Upper lobe of left lung (tissue), 6 donors: ENCODE measurements around the gene PSEN1. TPM values are rescaled to one million over a fixed set of nuclear protein-coding genes. Genes with fewer than 3 reads are reported as not detected.

ENCODE experiments used
- ATAC-seq, 2 donors: fragments of 200-7000 bp; cut with Tn5 transposase; one replicate each; pipeline ENCODE4 v1.9.1; 2022; ENCODE audit warnings: mild to moderate bottlenecking in 2 of 2, moderate library complexity in 2 of 2; ENCODE audit not compliant: low FRiP score in 2 of 2
- DNase-seq, 2 donors: peaks; one replicate each; pipeline ENCODE4 v3.0.0-alpha.2; 2019 to 2020
- H3K27ac ChIP-seq, 4 donors: fragments of 200-600 bp; sonication (generic); one replicate each; pipeline ENCODE4 v1.5.1; 2016 to 2019
- H3K27me3 ChIP-seq, 4 donors: fragments of 200-600 bp; sonication (generic); one replicate each; pipeline ENCODE4 v1.5.1; 2017 to 2019
- H3K36me3 ChIP-seq, 4 donors: fragments of 200-600 bp; sonication (generic); one replicate each; pipeline ENCODE4 v1.5.1; 2016 to 2019
- H3K4me1 ChIP-seq, 4 donors: fragments of 200-600 bp; sonication (generic); one replicate each; pipeline ENCODE4 v1.5.1; 2018 to 2019
- H3K4me3 ChIP-seq, 4 donors: fragments of 200-600 bp; sonication (generic); one replicate each; pipeline ENCODE4 v1.5.1; 2017 to 2019; ENCODE audit warnings: mild to moderate bottlenecking in 2 of 4, moderate library complexity in 1 of 4
- H3K9me3 ChIP-seq, 4 donors: fragments of 200-600 bp; sonication (generic); one replicate each; pipeline ENCODE4 v1.5.1; 2018 to 2019
- EP300 ChIP-seq, 4 donors: sonication (generic); formaldehyde crosslinking; IDR thresholded peaks; one replicate each; pipeline ENCODE4 v1.5.1; 2017; ENCODE audit warnings: antibody characterized with exemption in 4 of 4, control low read depth in 2 of 4
- POLR2A ChIP-seq, 4 donors: fragments of 450-650 bp; IDR thresholded peaks; one replicate each; pipeline ENCODE4 v1.5.1; 2016 to 2017; ENCODE audit warnings: antibody characterized with exemption in 4 of 4, mild to moderate bottlenecking in 2 of 4
- POLR2AphosphoS5 ChIP-seq, 2 donors: sonication (generic); formaldehyde crosslinking; IDR thresholded peaks; one replicate each; pipeline ENCODE4 v1.5.1; 2017; ENCODE audit warnings: antibody characterized with exemption in 2 of 2
- WGBS, 2 donors: methylation state at CpG; one replicate each; pipeline ENCODE4 v1.1.5; 2017 to 2018; 5-methylcytosine and 5-hydroxymethylcytosine counted together
- total RNA-seq, 6 donors: library from RNA; depleted of rRNA in 4 of 6; stranded (reverse); fragments of >200 nt in 4 of 6; gene quantifications; one replicate each; pipeline versions ENCODE4 v1.1.0 to v1.2.1, GENCODE V29; 2016 to 2021
- TF ChIP-seq, protein P1 (sequence below), 6 experiments: fragments of 450-650 bp in 4 of 6; fragments of 200-600 bp in 2 of 6; sonication (generic) in 2 of 6; IDR thresholded peaks; one replicate each; pipeline ENCODE4 v1.5.1; 2016 to 2019; ENCODE audit warnings: antibody characterized with exemption in 6 of 6
- donor health status: DM: no; HTN: no; CAD: no; lungs with moderate emphysema.
- donor health status: DM: no; HTN: yes; CAD: no; lungs with severe emphysema.

Gene PSEN1
- total RNA-seq, 6 donors from 2014 or later = 31.1 to 68.9 (median 56.8) TPM

- Histone ChIP-seq H3K4me1 (no peaks in the 10 kb centered on the region), H3K36me3 (peaks cover 3 to 66% (median 22%) of the 10 kb centered on the region in 4 donors), H3K27me3 (no peaks in the 10 kb centered on the region), H3K27ac (no peak overlapping the region), H3K9me3 (no peaks in the 10 kb centered on the region), H3K4me3 (no peak overlapping the region)
- no peak for ATAC-seq
- no peak for DNase-seq
- TF ChIP-seq POLR2AphosphoS5 (IDR thresholded peaks at IDR 0.05) (no peak), POLR2A (IDR thresholded peaks at IDR 0.05) (no peak), EP300 (IDR thresholded peaks at IDR 0.05) (no peak)
- TF ChIP-seq, protein P1, sequence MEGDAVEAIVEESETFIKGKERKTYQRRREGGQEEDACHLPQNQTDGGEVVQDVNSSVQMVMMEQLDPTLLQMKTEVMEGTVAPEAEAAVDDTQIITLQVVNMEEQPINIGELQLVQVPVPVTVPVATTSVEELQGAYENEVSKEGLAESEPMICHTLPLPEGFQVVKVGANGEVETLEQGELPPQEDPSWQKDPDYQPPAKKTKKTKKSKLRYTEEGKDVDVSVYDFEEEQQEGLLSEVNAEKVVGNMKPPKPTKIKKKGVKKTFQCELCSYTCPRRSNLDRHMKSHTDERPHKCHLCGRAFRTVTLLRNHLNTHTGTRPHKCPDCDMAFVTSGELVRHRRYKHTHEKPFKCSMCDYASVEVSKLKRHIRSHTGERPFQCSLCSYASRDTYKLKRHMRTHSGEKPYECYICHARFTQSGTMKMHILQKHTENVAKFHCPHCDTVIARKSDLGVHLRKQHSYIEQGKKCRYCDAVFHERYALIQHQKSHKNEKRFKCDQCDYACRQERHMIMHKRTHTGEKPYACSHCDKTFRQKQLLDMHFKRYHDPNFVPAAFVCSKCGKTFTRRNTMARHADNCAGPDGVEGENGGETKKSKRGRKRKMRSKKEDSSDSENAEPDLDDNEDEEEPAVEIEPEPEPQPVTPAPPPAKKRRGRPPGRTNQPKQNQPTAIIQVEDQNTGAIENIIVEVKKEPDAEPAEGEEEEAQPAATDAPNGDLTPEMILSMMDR (IDR thresholded peaks at IDR 0.05) = no peak
- 76 to 77% methylated on average over 6 of the region's 6 CpGs for WGBS, 2 donors
Measured at GRCh38 chr14:73124180-73124894, 12.0 kb upstream of the PSEN1 start.

DNA sequence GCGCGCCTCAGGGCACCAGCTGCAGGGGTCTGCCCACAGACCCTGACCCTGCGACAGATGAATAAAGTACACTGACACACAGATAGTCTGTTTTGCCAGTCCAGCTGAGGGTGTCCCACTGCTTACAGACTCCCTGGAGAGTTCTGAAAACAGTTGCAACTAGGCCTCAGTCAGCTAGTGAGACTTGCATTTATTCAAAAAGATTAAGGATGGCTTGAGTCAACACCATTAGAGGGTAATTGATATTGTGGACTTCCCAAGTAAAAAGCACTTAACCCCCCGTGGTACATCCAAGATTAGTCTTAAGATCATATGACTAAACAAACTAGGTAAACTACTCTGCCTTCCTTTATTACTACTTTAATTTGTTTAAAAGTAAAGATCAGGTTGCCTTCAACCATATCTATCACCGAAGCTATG, 11.1 kb upstream of the PSEN1 start:
- DNase-seq (peak in 1 of 2 donors; percentile 37), ATAC-seq (no peak)
- no peaks in the 10 kb centered on the region for H3K9me3 ChIP-seq
- no peaks in the 10 kb centered on the region for H3K27me3 ChIP-seq
- peaks cover 0 to 57% (median 15%) of the 10 kb centered on the region in 4 donors for H3K36me3 ChIP-seq
- TF ChIP-seq, protein P1 (IDR thresholded peaks at IDR 0.05) = no peak
- no peak for TF ChIP-seq EP300 (IDR thresholded peaks at IDR 0.05)
- TF ChIP-seq POLR2A (IDR thresholded peaks at IDR 0.05) = no peak
- no peak for TF ChIP-seq POLR2AphosphoS5 (IDR thresholded peaks at IDR 0.05)
- H3K27ac ChIP-seq = no peak overlapping the region
- 72 to 76% methylated on average over 5 of the region's 5 CpGs for WGBS, 2 donors
- no peak overlapping the region for H3K4me3 ChIP-seq
- peaks cover 0 to 6% (median 0%) of the 10 kb centered on the region in 4 donors for H3K4me1 ChIP-seq

- TF ChIP-seq POLR2A (IDR thresholded peaks at IDR 0.05) (no peak), EP300 (IDR thresholded peaks at IDR 0.05) (no peak)
- Histone ChIP-seq H3K27ac (no peak overlapping the region), H3K36me3 (peaks cover 0 to 52% (median 11%) of the 10 kb centered on the region in 4 donors), H3K9me3 (no peaks in the 10 kb centered on the region), H3K4me3 (no peak overlapping the region), H3K27me3 (no peaks in the 10 kb centered on the region), H3K4me1 (peaks cover 0 to 6% (median 0%) of the 10 kb centered on the region in 4 donors)
- DNase-seq (no peak), ATAC-seq (no peak)
- 88 to 89% methylated on average over 3 of the region's 3 CpGs for WGBS, 2 donors
Measured at GRCh38 chr14:73125746-73126145, 10.6 kb upstream of the PSEN1 start.

DNA sequence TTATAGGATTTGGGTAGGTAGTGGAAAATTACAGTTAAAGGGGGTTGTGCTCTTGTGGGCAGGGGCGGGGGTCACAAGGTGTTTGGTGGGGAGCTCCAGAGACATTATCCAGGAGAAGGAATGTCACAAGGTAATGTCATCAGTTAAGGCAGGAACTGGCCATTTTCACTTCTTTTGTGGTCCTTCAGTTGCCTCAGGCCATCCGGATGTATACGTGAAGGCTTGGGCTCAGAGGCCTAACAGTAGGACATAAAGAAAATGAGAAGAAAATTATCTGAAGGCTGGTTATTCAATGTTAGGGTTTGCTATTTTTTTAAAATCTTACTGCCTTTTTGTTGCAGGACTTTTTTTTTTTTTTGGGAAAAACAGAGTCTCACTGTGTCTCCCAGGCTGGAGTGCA, 2.5 kb upstream of the PSEN1 start:
- TF ChIP-seq POLR2A (IDR thresholded peaks at IDR 0.05) (no peak), EP300 (IDR thresholded peaks at IDR 0.05) (no peak), POLR2AphosphoS5 (IDR thresholded peaks at IDR 0.05) (no peak)
- TF ChIP-seq, protein P1 (IDR thresholded peaks at IDR 0.05) = no peak
- WGBS, 2 donors = 99% methylated on average over 3 of the region's 3 CpGs
- no peaks in the 10 kb centered on the region for H3K36me3 ChIP-seq
- H3K4me3 ChIP-seq = no peak overlapping the region
- ATAC-seq = no peak
- no peak for DNase-seq
- no peaks in the 10 kb centered on the region for H3K9me3 ChIP-seq
- no peaks in the 10 kb centered on the region for H3K27me3 ChIP-seq
- no peak overlapping the region for H3K27ac ChIP-seq
- peaks cover 9 to 19% (median 17%) of the 10 kb centered on the region in 4 donors for H3K4me1 ChIP-seq

- TF ChIP-seq, protein P1 (IDR thresholded peaks at IDR 0.05) = no peak
- TF ChIP-seq EP300 (IDR thresholded peaks at IDR 0.05) (no peak), POLR2AphosphoS5 (IDR thresholded peaks at IDR 0.05) (no peak), POLR2A (IDR thresholded peaks at IDR 0.05) (no peak)
- WGBS, 2 donors = 3 to 5% methylated on average over 12 to 16 of the region's 16 CpGs
- H3K27ac ChIP-seq = peak overlapping the region; percentile 92 to 98 (median 96)
Measured at GRCh38 chr14:73136085-73136386, 271 bp upstream of the PSEN1 start.

More at GRCh38 chr14:73136085-73136386, 271 bp upstream of the PSEN1 start:
- Histone ChIP-seq H3K4me1 (peaks cover 9 to 25% (median 14%) of the 10 kb centered on the region in 4 donors), H3K36me3 (no peaks in the 10 kb centered on the region), H3K9me3 (no peaks in the 10 kb centered on the region), H3K4me3 (peak overlapping the region in 3 of 4 donors; percentile 64 to 76 (median 67)), H3K27me3 (no peaks in the 10 kb centered on the region)
- no peak for ATAC-seq
- DNase-seq = no peak
